Measurements from ENCODE around the gene ACAD8.
"Not testable (repeated sequence)": the region's sequence is repeated elsewhere in the genome, so short reads cannot be mapped to it uniquely, and the experiment has no call there.

Gene ACAD8

GRCh38 chr11:134284349-134284748, 31.0 kb downstream of the ACAD8 start:
- H3K36me3 Mint-ChIP-seq (ENCODE audit: low read depth); H3K4me1 Mint-ChIP-seq; ATAC-seq; H3K27me3 Mint-ChIP-seq; H3K9me3 Mint-ChIP-seq; DNase-seq; H3K27ac Mint-ChIP-seq; H3K4me3 Mint-ChIP-seq: not testable (repeated sequence)

- H3K4me3 Mint-ChIP-seq = no peak overlapping the region
- H3K27ac Mint-ChIP-seq = no peak overlapping the region
- no peak for ATAC-seq
- no peaks in the 10 kb centered on the region for H3K36me3 Mint-ChIP-seq (ENCODE audit: low read depth)
- H3K27me3 Mint-ChIP-seq = no peaks in the 10 kb centered on the region
- no peak for DNase-seq
- no peaks in the 10 kb centered on the region for H3K4me1 Mint-ChIP-seq
- H3K9me3 Mint-ChIP-seq = no peaks in the 10 kb centered on the region
These were observed 34.2 kb downstream of the ACAD8 start for GRCh38 chr11:134287561-134287960.

GRCh38 chr11:134288486-134288885, 35.1 kb downstream of the ACAD8 start:
- Mint-ChIP-seq H3K4me1 (no peaks in the 10 kb centered on the region), H3K27me3 (no peaks in the 10 kb centered on the region), H3K4me3 (no peak overlapping the region), H3K36me3 (ENCODE audit: low read depth) (no peaks in the 10 kb centered on the region), H3K9me3 (no peaks in the 10 kb centered on the region), H3K27ac (no peak overlapping the region)
- DNase-seq = no peak
- ATAC-seq = no peak

- Mint-ChIP-seq H3K36me3 (ENCODE audit: low read depth) (no peaks in the 10 kb centered on the region), H3K4me3 (no peak overlapping the region), H3K27ac (peak overlapping the region; percentile 36), H3K27me3 (no peaks in the 10 kb centered on the region), H3K9me3 (no peaks in the 10 kb centered on the region), H3K4me1 (no peaks in the 10 kb centered on the region)
- DNase-seq (no peak), ATAC-seq (no peak)
These were observed 35.8 kb downstream of the ACAD8 start for GRCh38 chr11:134289167-134289566.

DNA sequence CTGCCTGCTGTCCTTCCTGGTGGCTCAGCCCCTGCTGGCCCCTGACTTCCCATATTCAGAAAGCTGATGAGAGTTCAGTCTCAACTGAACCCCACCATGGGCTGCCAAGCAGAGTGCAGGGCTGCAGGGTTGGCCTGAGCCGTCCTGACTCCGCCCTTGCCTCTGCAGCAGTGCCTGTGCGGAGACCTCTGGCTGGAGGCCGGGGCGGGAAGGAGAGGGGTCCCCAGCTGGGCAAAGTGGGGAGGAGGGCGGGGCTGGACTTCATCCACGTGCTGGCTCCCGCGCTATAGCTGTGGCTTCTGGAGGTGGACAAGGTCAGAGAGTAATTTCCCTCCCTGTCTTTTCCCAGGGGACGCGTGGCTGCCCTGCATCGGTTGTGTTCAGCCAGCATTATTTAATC, 36.4 kb downstream of the ACAD8 start:
- Mint-ChIP-seq H3K27ac (no peak overlapping the region), H3K4me3 (no peak overlapping the region), H3K9me3 (no peaks in the 10 kb centered on the region), H3K27me3 (no peaks in the 10 kb centered on the region), H3K36me3 (ENCODE audit: low read depth) (no peaks in the 10 kb centered on the region), H3K4me1 (no peaks in the 10 kb centered on the region)
- ATAC-seq (no peak), DNase-seq (no peak)

DNA sequence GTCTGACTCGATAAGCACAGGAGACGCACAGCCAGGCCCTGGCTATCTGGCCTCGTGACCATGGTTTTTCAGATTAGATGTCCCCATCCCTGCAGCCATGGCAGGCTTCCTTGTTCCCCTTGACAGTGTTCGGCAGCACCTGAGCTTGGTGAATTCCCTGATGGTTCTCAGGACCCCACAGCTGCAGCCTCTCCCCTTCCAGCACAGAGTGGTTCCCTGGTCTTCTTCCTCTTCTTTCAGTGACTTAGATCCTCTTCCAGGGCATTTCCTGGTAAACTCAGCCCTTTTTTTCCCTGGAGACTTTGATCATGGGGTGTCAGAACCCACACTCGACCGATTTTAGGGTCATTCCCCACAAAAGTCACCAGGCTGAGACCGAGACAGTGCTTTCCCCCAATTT, 37.3 kb downstream of the ACAD8 start:
- Mint-ChIP-seq H3K4me1 (no peaks in the 10 kb centered on the region), H3K27me3 (no peaks in the 10 kb centered on the region), H3K4me3 (no peak overlapping the region), H3K27ac (no peak overlapping the region), H3K9me3 (no peaks in the 10 kb centered on the region), H3K36me3 (ENCODE audit: low read depth) (no peaks in the 10 kb centered on the region)
- DNase-seq (no peak), ATAC-seq (no peak)

GRCh38 chr11:134291196-134291595, 37.8 kb downstream of the ACAD8 start:
- Mint-ChIP-seq H3K27ac (no peak overlapping the region), H3K36me3 (ENCODE audit: low read depth) (no peaks in the 10 kb centered on the region), H3K4me1 (no peaks in the 10 kb centered on the region), H3K4me3 (no peak overlapping the region), H3K27me3 (no peaks in the 10 kb centered on the region), H3K9me3 (no peaks in the 10 kb centered on the region)
- DNase-seq (no peak), ATAC-seq (no peak)

DNA sequence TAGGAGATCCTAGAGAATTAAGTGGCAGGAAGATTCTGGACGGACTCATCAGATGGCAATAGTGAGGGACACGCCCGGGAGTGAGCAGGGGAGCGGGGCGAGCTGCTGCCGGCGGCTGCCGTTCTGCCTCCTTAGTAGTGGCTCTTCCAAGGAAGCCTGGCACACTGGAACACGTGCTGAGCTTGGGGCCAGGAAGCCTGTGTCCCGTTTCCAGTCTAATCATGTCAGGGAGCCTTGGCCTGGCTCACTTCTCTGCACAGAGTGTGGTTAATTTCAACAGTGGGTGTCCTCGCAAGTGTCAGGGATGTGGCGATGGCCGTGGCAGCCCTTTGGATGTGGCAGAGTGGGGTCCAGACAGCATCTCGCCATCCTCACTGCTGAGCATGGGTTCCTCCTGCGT, 39.3 kb downstream of the ACAD8 start:
- Mint-ChIP-seq H3K27ac (no peak overlapping the region), H3K27me3 (no peaks in the 10 kb centered on the region), H3K36me3 (ENCODE audit: low read depth) (no peaks in the 10 kb centered on the region), H3K4me3 (no peak overlapping the region), H3K4me1 (no peaks in the 10 kb centered on the region), H3K9me3 (no peaks in the 10 kb centered on the region)
- DNase-seq = no peak
- ATAC-seq = no peak

DNA sequence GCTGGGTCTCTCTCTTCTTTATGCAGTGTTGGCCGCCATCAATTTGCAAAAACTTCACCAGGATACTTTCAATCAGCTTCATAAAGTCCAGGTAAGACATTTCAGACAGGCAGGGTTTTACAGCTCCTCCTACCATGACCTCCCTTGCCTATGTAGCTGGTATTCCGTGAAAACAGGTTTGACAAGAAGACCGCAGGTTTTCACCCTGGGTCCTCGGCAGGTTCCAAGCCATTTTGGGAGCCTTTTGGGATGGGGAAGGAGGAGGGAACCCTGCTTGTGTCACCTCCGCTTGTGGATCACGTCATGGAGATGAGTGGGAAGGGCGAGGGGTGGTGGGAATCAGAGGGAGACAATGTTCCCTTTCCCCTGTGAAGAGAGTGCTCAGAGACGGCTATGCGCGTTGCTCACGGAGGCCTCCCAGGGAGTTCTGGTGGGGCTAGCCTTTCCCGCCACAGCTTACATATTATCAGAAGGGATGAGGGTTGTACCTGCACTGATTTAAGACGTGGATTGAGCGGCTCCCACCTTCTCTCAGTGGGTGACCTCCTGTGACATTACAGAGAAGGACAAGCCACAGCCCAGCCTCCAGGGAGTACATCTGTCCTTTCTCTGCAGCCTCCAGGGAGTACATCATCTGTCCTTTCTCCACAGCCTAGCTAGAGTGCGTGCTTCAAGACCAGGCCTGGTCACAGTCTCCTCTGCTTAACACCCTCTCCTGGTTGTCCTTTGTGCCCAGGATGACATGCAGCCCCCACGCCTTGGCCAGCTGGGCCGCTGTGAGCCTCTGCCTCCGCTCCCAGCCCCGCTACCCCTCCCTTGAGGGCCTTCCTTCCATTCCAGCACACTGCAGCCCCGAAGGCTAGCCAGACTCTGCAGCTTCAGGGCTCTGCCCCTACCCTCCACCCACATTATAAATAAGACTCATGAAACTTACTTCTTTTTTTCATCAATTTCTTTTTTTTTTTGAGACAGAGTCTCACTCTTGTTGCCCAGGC, 40.0 kb downstream of the ACAD8 start:
- ATAC-seq = no peak
- H3K36me3 Mint-ChIP-seq (ENCODE audit: low read depth) = no peaks in the 10 kb centered on the region
- no peaks in the 10 kb centered on the region for H3K4me1 Mint-ChIP-seq

GRCh38 chr11:134294664-134295063, 41.3 kb downstream of the ACAD8 start:
- H3K36me3 Mint-ChIP-seq (ENCODE audit: low read depth) = no peaks in the 10 kb centered on the region
- H3K27ac Mint-ChIP-seq = no peak overlapping the region
- H3K4me1 Mint-ChIP-seq = no peaks in the 10 kb centered on the region
- DNase-seq (no peak), ATAC-seq (no peak)
- H3K27me3 Mint-ChIP-seq = no peaks in the 10 kb centered on the region
- H3K9me3 Mint-ChIP-seq = no peaks in the 10 kb centered on the region
- H3K4me3 Mint-ChIP-seq = no peak overlapping the region

More for the DNA sequence above, 40.0 kb downstream of the ACAD8 start:
- H3K27me3 Mint-ChIP-seq = no peaks in the 10 kb centered on the region
- no peak overlapping the region for H3K27ac Mint-ChIP-seq
- no peaks in the 10 kb centered on the region for H3K9me3 Mint-ChIP-seq
- DNase-seq = no peak
- no peak overlapping the region for H3K4me3 Mint-ChIP-seq

GRCh38 chr11:134312223-134312622, 58.9 kb downstream of the ACAD8 start:
- peaks cover 7% of the 10 kb centered on the region for H3K9me3 Mint-ChIP-seq
- H3K36me3 Mint-ChIP-seq (ENCODE audit: low read depth) = peaks cover 4% of the 10 kb centered on the region
- H3K27ac Mint-ChIP-seq = no peak overlapping the region
- no peaks in the 10 kb centered on the region for H3K4me1 Mint-ChIP-seq
- H3K27me3 Mint-ChIP-seq = no peaks in the 10 kb centered on the region
- DNase-seq = no peak
- ATAC-seq = no peak
- H3K4me3 Mint-ChIP-seq = no peak overlapping the region

- peaks cover 5% of the 10 kb centered on the region for H3K36me3 Mint-ChIP-seq (ENCODE audit: low read depth)
- peaks cover 12% of the 10 kb centered on the region for H3K9me3 Mint-ChIP-seq
- H3K4me1 Mint-ChIP-seq = no peaks in the 10 kb centered on the region
- no peak overlapping the region for H3K27ac Mint-ChIP-seq
- no peak for ATAC-seq
- no peak overlapping the region for H3K4me3 Mint-ChIP-seq
- no peaks in the 10 kb centered on the region for H3K27me3 Mint-ChIP-seq
- no peak for DNase-seq
These were observed 59.4 kb downstream of the ACAD8 start for GRCh38 chr11:134312807-134313206.

DNA sequence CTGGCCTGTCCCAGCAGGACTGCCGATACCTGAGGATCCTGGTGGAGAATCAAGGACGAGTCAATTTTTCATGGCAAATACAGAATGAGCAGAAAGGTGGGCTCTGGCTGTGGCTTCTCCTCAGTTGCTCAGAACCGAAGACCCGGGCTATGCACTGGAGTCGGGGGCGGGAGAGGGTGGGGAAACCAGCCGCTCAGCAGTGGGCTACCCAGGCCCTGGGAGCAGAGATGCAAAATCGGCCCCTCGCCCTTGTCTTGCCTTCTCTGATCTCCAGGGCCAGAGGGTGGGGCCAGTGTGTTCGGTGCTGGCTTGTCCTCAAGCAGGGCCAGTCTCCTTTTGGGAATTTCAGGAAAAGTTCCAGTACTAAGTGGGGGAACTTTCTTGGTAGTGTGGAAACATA, 60.0 kb downstream of the ACAD8 start:
- peaks cover 17% of the 10 kb centered on the region for H3K9me3 Mint-ChIP-seq
- no peak overlapping the region for H3K4me3 Mint-ChIP-seq
- peaks cover 7% of the 10 kb centered on the region for H3K36me3 Mint-ChIP-seq (ENCODE audit: low read depth)
- ATAC-seq = no peak
- no peaks in the 10 kb centered on the region for H3K4me1 Mint-ChIP-seq
- no peak for DNase-seq
- no peak overlapping the region for H3K27ac Mint-ChIP-seq
- H3K27me3 Mint-ChIP-seq = no peaks in the 10 kb centered on the region

GRCh38 chr11:134313821-134314607, 60.6 kb downstream of the ACAD8 start:
- H3K4me1 Mint-ChIP-seq = no peaks in the 10 kb centered on the region
- H3K27me3 Mint-ChIP-seq = no peaks in the 10 kb centered on the region
- peaks cover 20% of the 10 kb centered on the region for H3K9me3 Mint-ChIP-seq
- H3K4me3 Mint-ChIP-seq = no peak overlapping the region
- ATAC-seq (no peak), DNase-seq (no peak)
- H3K27ac Mint-ChIP-seq = no peak overlapping the region
- peaks cover 13% of the 10 kb centered on the region for H3K36me3 Mint-ChIP-seq (ENCODE audit: low read depth)
